Cerebellar cortex (tissue), 1 donor: ENCODE measurements around the gene SLC19A1.

Source experiments
- DNase-seq: peaks from one replicate; pipeline ENCODE4 v3.0.0-alpha.2; 2015; ENCODE audit warnings: low spot score

Gene SLC19A1

DNA sequence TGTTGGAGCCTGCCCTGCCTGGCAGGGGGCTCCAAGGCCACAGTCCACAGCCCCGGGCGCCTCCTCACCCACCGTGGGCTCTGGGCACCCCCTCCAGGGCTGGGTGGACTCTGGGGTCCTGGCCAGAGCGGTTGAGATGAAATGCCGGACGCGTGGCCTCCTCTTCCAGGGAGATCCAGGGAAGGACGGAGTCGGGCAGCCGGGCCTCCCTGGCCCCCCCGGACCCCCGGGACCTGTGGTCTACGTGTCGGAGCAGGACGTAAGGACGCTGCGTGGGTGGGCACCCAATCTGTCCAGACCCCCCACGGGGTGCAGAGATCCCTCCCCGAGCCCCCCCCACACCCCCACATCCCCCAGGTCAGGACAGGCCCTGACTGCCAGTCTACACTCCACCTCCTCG is 51.2 kb downstream of the SLC19A1 start:
- DNase-seq, result no peak

DNA sequence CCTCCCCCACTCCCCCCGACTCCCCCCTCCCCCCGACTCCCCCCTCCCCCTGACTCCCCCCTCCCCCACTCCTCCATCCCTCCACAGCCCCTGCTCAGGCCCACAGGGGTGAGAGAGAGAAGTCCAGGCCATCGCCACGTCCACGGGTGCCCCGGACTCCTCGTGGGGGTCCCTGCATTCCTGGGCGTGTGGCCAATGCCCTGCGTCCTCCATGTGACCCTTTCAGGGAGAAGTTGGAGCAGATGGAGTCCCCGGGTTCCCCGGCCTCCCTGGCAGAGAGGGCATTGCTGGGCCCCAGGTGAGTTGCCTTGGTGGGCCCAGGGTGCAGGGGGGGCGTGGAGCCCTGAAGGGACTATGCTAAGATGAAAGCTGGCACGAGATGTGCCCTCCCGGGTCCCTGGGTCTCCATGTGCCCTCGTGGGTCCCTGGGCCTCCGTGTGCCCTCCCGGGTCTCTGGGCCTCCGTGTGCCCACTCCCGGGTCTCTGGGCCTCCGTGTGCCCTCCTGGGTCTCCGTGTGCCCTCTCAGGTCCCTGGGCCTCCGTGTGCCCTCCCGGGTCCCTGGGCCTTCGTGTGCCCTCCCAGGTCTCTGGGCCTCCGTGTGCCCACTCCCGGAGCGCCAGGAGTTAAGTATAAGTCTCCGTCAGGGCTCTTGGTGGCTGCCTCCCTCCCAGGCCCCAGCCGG is 52.0 kb downstream of the SLC19A1 start:
- DNase-seq, result no peak

DNA sequence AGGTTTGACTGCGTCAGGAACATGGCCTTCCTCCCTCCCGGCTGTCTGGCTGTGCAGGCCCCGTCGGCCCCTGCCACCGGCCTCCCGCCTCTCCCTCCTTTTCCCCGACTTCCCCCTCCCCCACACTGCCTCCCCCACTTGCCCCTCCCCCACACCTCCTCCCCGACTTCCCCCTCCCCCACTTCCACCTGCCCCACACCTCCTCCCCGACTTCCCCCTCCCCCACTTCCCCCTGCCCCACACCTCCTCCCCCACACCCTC is 52.6 kb downstream of the SLC19A1 start:
- DNase-seq, result no peak

GRCh38 chr21:45488931-45489721 is 53.1 kb downstream of the SLC19A1 start:
- no peak for DNase-seq

DNA sequence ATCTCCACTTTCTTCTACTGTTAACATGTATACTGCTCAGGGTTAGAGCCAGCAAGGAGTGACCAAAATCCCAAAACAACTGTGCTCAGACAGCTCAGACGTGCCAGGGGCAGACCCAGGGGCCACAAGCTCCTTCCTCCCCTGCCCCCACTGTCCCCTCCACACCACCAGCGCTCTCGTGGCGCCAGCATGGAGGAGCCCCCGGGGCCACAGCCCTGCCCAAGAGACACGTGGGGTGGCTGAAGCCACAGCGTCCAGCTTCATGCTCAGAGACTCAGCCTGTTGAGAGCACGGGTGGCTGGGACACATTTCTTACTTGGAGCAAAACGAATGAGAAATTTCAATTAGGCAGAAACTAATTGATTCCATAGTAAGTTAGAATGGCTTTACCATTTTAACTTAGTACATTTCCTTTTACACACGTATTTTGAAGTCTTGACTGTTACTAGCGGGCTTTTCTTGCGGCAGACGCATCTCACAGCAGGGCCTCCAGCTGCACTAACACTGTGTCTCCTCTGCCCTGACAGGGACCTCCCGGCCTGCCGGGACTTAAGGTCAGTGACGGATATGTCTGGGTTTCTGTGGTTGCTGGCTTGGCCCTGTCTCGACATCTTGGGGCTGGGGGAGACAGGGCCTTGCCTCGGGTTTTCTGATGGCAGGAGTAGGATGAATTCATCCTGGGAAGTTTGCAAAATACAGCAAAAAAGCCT is 54.2 kb downstream of the SLC19A1 start:
- DNase-seq, result no peak

DNA sequence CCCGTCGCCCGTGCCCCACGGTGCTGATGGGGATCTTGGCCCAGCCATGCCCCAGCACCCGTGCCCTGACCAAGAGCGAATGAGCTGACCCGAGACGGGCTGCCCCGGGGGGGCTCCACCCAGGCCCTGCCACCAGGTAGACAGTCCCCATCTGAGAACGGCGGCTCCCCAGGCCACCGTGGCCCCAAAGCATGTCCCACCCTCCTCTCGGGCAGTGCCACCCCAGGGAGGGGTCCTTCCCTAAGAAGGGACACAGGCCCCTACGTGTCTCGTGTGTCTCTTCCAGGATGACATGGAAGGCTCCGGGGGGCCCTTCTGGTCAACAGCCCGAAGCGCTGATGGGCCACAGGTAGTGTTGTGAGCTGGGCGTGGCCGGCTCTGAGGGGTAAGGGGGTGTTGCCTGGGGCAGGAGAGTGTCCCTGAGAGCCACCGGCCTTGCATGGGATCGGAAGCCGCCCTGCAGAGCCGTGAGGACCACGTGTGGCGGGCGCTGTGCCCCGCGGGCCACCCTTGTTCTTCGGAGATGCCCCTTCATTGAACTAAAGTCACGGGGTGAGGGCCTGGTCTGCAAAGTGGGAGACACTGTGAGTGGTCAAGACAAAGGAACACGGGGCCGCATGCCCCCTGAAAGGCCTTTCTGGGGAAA is 55.0 kb downstream of the SLC19A1 start:
- no peak for DNase-seq

- no peak for DNase-seq
Observed at GRCh38 chr21:45486443-45487160, 55.6 kb downstream of the SLC19A1 start.

DNA sequence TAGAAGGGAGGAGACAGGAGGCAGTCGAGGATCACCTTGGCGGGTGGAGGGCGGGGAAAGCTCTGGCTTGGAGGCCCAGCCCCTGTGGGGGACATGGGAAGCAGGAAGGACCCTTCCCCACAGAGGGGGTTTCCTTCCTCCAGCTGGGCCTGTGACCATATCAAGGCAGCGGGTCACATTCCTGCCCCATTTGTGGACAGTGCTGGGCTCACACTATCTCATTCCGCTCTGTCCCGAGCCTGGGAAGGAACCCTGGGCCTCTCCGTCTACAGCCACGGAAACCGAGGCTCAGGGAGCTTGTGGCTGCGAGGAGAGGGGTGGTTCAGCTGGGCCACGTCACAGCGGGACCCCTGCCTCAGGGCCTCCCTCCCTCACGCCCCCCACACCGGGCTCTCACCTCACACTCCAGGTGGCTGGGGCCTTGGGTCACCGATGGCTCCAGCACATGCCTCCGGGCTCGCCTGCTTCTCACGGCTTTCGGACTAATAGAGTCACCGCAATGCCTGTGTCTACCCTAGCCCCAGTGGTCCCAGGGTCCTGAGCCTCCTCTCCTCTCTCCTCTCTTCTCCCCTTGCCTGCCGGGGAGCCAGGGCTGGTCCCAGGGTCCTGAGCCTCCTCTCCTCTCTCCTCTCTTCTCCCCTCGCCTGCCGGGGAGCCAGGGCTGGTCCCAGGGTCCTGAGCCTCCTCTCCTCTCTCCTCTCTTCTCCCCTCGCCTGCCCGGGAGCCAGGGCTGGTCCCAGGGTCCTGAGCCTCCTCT is 56.4 kb downstream of the SLC19A1 start:
- DNase-seq, result no peak

DNA sequence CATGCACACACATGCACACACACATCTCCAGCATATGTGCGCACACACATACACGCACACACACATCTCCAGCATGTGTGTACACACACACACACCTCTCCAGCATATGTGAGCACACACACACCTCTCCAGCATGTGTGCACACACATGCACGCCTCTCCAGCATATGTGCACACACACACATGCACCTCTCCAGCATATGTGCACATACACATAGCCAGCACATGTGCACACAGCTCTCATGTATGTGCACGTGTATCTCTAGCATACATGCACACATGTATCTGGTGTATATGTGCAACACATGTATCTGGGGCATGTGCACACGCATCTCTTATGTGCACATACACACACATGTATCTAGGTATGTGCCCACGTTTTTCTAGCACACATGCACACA is 57.9 kb downstream of the SLC19A1 start:
- DNase-seq, result no peak

GRCh38 chr21:45482899-45483821 is 59.1 kb downstream of the SLC19A1 start:
- no peak for DNase-seq

DNA sequence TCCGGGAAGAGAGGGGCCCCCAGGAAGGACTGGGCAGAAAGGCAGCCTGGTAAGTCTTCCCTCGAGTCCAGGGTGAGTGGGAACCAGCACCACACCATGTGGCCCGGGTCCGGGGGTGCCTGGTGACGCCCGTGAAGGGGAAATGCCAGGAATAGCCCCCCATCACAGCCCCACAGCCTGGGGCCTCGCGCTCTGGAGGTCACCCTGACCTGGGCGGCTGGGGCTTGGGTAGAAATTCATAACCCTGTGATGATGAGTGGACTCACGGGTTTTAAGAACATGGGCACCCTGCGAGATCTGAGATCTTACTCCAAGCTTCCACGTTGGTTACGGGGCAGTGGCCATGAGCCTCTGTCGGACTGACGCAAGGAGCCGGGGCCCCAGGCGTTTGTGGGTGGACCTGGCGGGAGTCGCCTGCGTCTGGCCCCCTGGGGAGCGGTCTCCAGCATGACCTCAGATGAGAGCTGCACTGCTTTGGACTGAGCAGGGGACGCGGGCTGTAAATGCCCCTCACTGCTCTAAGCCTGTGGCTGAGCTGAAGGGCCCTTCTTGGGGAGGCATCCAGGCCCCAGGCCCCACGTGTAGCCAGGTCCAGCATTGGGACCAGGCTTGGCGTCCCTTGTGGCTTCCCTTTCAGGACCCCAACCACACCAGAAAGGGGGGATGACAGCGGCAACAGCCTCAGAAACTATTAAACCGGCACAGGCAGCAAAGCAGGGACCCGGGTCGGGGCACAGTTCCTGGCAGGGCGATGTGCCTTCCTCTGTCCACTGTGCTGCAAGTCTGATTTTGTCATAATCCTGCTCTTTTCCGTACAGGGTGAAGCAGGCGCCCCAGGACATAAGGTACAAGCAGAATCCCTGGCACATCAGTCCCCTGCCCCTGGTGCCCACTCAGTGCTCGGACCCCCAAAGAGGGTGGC is 60.0 kb downstream of the SLC19A1 start:
- DNase-seq, result no peak

- no peak for DNase-seq
Observed at GRCh38 chr21:45481566-45481965, 60.7 kb downstream of the SLC19A1 start.

DNA sequence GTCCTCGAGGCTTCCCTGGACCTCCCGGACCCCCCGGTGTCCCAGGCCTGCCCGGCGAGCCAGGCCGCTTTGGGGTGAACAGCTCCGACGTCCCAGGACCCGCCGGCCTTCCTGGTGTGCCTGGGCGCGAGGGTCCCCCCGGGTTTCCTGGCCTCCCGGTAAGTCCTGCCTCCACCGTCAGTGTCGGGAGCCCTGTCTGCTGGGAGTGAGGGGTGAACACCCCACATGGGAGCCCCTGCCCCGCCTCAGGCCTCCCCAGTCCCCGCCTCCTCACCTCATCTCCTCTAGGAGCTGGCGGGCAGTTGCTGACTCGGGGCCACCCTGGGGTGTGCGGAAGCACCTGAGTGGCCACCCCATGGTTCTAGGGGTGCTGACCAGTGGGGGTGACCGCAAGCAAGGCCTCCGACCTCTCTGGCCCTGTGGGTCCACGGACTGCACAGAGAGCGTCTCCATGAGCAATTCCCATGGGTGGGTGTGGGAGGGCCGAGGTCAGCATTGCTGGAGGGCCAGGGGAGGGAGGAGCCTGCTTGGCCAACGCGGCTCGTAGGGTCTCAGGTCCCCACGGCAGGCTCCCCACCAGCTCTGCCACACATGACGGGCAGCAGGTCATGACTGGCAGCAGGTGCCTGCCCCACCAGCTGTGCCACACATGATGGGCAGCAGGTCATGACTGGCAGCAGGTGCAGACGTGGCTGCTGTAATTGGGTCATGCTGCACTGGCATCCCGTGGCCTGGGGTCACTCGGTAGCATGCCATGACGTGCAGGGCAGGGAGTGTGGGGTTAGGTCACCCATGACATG is 61.3 kb downstream of the SLC19A1 start:
- no peak for DNase-seq

GRCh38 chr21:45479691-45480675 is 62.3 kb downstream of the SLC19A1 start:
- DNase-seq, result no peak

DNA sequence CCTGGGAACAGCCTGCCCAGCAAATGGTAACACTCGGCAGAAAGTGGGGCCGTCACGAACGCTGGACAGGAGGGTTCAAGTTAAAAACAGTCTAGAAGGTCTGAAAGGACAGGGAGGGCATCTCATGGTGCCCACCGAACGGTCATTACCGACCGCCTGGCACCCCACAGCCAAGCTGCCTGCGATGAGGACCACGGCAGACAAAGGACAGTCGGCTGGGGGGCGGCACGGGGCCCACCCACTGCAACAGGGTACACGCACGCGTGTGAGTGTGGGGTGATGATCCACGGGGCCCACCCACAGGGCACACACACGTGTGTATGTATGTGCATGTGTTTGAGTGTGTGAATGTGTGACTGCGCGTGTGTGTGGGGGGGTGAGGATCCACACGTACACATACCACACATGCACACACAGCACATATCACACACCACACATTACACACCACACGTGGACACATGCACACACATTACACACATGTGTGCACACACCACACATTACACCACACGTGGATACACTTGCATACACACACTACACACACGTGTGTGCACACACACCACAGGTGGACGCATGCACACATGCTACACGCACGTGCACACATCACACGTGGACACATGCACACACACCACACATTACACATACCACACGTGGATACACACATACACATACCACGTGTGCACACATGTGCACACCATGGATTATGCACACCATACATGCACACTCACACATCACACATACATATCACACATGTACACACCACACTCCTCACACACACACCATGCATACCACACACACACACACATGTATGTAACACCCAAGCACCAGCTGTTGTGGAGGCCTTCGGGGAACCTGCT is 63.2 kb downstream of the SLC19A1 start:
- DNase-seq, result no peak
